OCI-LY1 (cell line): Measurements from ENCODE around the gene CKAP2.
"Not testable (repeated sequence)": the region's sequence is repeated elsewhere in the genome, so short reads cannot be mapped to it uniquely, and the experiment has no call there.

Source experiments
- CTCF ChIP-seq: fragments of 200-600 bp; sonication (generic), shearing (Covaris generic); IDR thresholded peaks from 2 replicates; pipeline ENCODE4 v1.5.1; 2017; ENCODE audit warnings: mild to moderate bottlenecking, antibody characterized with exemption, low read length, moderate library complexity, mixed read lengths
- EZH2 ChIP-seq: fragments of 200-600 bp; sonication (generic), shearing (Covaris generic); IDR thresholded peaks from 2 replicates; pipeline ENCODE4 v1.8.0; 2017; ENCODE audit warnings: borderline replicate concordance, mixed run types, mild to moderate bottlenecking, antibody characterized with exemption, low read length, moderate library complexity, mixed read lengths

- TF ChIP-seq CTCF, EZH2: not testable (repeated sequence)
These were observed 47.1 kb upstream of the CKAP2 start for GRCh38 chr13:52408071-52408658.
